IPS-18a (cell line): ENCODE results near the gene CREB3L1.
A peak's percentile ranks its signal among the peaks of the same experiment; 100 is the strongest.

Experiments
- H3K27ac ChIP-seq: one replicate; pipeline ENCODE4 v1.5.1; 2013; ENCODE audit warnings: low read length
- H3K27me3 ChIP-seq: one replicate; pipeline ENCODE4 v1.6.1; 2013; ENCODE audit warnings: mild to moderate bottlenecking, low read length; ENCODE audit not compliant: control insufficient read depth, insufficient read depth
- H3K36me3 ChIP-seq: one replicate; pipeline ENCODE4 v1.6.1; 2013; ENCODE audit warnings: low read depth, low read length; ENCODE audit not compliant: control insufficient read depth
- H3K4me1 ChIP-seq: one replicate; pipeline ENCODE4 v1.6.1; 2013; ENCODE audit warnings: low read depth, low read length; ENCODE audit not compliant: control insufficient read depth
- H3K4me3 ChIP-seq: one replicate; pipeline ENCODE4 v1.5.1; 2013; ENCODE audit warnings: low read length
- H3K9ac ChIP-seq: one replicate; pipeline ENCODE4 v1.6.1; 2013; ENCODE audit warnings: mild to moderate bottlenecking, low read length, moderate library complexity
- H3K9me3 ChIP-seq: one replicate; pipeline ENCODE4 v1.6.1; 2013; ENCODE audit warnings: low read depth, low read length; ENCODE audit not compliant: control insufficient read depth

The CREB3L1 gene

DNA sequence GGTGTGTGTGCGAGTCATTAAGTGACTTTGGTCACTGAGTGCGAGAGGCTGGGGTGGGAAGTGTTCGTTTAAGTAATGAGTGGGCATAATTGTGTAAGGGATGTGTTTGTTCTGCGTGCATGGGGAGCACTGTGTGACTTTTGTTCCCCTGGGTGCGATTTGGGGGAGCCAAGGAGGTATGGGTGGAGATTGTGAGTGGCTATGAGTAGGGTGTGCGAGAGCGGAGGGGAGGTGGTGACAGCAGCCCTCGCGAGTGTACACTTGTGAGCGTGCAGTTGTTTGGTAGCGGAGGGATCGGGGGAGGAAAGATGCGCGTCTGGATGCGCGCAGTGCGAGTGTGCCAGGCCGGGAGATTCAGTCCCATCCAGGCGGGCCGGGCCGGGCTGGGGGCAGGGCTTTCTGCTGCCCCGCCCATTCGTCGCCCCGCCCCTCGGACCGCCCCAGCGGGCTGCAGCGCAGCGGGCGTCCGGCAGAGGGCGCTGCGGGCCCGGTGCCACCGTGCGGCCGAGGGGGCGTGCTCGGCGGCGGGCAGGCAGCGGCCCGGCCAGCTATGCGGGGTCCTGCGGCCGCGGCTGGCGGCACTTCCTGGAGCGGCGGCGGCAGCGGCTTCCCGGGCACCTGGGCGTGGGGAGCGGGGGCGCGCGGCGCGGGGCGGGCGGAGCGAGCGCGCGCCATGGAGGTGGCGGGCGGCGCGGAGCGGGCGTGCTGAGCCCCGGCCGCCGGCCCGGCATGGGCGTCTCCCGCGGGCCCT is 69.6 kb downstream of the CREB3L1 start, which contains the start of gene DGKZ:
Gene DGKZ, plus strand, starts transcription at position 578 of the 751 bp plus-strand sequence. CDS start 197 bp downstream, outside the sequence.
- Histone ChIP-seq H3K27ac (no peak within 1 kb of the TSS), H3K4me3 (peak within 1 kb of the TSS; percentile 65), H3K27me3 (peaks cover 11% of the 10 kb centered on the region), H3K4me1 (peaks cover 49% of the 10 kb centered on the region), H3K9me3 (no peaks in the 10 kb centered on the region), H3K36me3 (no peaks in the 10 kb centered on the region), H3K9ac (peak within 1 kb of the TSS; percentile 55)

DNA sequence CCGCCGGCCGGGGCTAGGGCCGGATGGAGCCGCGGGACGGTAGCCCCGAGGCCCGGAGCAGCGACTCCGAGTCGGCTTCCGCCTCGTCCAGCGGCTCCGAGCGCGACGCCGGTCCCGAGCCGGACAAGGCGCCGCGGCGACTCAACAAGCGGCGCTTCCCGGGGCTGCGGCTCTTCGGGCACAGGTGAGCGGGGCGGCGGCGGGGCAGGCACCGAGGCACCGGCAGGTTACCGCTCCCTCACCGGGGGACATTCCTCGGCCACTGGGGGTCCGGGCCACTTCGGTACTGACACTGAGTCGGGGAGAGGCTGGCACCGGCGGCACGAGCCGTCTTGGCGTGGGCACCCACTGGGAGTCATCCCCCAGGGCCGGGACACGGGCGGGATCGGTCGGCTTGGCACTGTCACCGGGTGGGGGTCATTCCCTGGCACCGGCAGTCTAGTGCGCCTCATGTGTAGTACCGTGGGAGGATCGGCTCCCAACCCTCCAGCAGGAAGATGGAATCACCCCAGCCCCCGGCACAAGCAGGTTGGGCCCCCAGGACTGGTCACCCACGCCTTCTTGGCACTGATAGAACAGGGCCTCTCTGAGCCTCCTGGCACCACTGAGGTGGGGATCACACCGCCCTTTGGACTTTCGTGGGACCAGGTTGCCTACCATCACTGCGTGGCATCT is 70.3 kb downstream of the CREB3L1 start:
- Histone ChIP-seq H3K9me3 (no peaks in the 10 kb centered on the region), H3K27me3 (peaks cover 11% of the 10 kb centered on the region), H3K27ac (no peak overlapping the region), H3K4me3 (peak overlapping the region; percentile 65), H3K9ac (peak overlapping the region; percentile 55), H3K36me3 (no peaks in the 10 kb centered on the region), H3K4me1 (peaks cover 43% of the 10 kb centered on the region)

DNA sequence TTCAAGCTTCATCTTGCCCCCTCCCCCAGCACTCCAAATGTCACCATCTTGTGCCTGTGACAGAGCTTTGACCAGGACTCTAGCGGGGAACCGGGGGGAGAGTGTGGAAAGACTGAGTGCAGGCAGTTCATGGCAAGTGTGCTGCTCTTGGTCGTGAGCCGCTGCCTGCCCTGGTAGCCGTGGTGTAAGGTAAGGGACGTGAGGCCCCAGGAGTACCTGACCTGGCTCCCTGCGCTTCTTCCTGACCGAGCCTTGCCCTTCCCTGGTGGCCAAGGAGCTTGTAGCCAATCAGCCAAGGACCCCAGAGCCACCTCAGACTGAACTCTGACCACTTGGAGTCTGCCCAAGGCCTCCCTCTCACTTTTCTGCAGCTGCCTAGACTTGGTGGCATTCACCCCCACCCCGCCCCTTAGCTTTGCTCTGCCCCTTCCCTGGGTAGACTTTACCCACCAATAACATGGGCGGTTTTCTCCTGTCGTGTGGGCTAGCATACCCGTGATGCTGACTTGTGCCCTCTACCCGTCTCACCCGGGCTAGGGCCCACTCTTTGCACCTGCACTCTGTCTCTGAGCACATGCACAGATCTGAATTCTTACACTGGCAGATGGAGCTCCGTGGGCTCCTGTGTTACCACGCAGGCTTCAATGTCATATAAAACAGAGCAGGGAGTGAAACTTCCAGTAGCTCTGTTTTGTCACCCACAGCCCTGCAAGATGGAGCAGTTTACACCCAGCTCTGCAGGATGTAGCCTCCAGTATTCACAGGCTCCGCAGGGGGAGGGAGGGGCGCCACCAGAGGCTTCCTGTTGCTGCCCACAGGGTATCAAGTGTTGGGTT is 71.3 kb downstream of the CREB3L1 start:
- H3K4me1 ChIP-seq = peaks cover 38% of the 10 kb centered on the region
- peaks cover 11% of the 10 kb centered on the region for H3K27me3 ChIP-seq
- no peaks in the 10 kb centered on the region for H3K9me3 ChIP-seq
- no peak overlapping the region for H3K9ac ChIP-seq
- H3K36me3 ChIP-seq = no peaks in the 10 kb centered on the region
- peak overlapping the region; percentile 65 for H3K4me3 ChIP-seq
- no peak overlapping the region for H3K27ac ChIP-seq

DNA sequence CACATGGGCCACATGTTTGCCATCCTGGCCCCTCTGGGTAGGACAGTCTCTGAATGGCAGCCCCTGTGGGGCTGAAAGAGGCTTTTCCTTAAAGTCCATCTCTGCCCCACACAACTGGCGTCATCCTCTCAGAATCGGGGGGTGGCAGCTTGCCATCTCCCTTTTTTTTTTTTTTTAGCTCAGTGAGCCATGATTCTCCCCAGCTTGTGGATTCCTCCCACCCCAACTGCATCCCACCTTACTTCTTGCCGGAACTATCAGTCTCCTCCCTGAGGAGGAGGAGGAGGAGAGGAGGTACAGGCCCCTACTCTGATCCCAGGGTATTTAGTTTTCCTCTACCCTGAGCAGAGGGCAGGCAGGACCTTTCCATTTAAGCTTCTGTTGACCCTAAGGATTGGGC is 73.2 kb downstream of the CREB3L1 start:
- Histone ChIP-seq H3K4me3 (no peak overlapping the region), H3K27me3 (peaks cover 11% of the 10 kb centered on the region), H3K9ac (no peak overlapping the region), H3K9me3 (no peaks in the 10 kb centered on the region), H3K4me1 (peaks cover 31% of the 10 kb centered on the region), H3K36me3 (no peaks in the 10 kb centered on the region), H3K27ac (no peak overlapping the region)

DNA sequence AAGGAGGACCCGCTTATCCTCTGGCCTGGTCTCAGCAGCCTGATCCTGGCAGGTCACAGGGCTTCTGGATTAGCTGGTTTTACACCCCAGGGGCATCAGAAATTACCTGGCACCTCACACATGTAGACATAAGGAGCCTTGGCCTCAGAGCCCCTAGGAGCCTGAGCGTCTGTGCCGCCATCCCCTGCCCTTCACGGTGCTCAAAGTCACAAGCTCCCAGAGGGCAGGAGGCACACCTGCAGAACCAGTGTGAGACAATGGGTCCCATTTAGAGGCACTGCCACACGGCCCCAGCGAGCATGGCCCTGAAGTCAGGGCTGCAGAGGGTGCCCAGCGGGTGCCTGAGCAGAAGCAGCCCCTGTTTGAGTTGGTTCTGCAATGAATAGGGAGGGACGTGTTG is 73.7 kb downstream of the CREB3L1 start:
- Histone ChIP-seq H3K27me3 (peaks cover 9% of the 10 kb centered on the region), H3K4me3 (no peak overlapping the region), H3K27ac (no peak overlapping the region), H3K9me3 (no peaks in the 10 kb centered on the region), H3K9ac (no peak overlapping the region), H3K36me3 (no peaks in the 10 kb centered on the region), H3K4me1 (peaks cover 30% of the 10 kb centered on the region)

DNA sequence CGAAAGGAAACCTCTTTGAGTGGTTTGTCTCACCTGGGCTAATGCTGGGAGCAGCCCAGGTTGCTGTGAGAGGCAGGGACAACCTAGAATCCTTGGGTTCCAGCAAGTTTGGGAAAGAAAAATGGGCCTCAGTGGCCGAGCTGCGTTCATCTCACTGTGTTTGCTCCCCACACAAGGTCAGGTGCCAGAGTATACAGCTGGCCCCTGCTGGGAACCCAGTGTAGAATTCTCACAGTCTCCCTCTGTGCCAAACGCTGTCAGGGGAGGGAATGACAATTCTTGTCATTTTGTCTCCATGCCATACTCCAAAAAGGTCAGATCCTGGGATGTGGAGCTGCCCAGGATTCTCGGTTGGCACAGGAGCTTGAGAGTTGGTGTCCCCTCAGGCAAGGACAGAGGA is 74.1 kb downstream of the CREB3L1 start:
- Histone ChIP-seq H3K27ac (no peak overlapping the region), H3K36me3 (no peaks in the 10 kb centered on the region), H3K4me3 (no peak overlapping the region), H3K9ac (no peak overlapping the region), H3K9me3 (no peaks in the 10 kb centered on the region), H3K27me3 (peaks cover 4% of the 10 kb centered on the region), H3K4me1 (peaks cover 27% of the 10 kb centered on the region)

DNA sequence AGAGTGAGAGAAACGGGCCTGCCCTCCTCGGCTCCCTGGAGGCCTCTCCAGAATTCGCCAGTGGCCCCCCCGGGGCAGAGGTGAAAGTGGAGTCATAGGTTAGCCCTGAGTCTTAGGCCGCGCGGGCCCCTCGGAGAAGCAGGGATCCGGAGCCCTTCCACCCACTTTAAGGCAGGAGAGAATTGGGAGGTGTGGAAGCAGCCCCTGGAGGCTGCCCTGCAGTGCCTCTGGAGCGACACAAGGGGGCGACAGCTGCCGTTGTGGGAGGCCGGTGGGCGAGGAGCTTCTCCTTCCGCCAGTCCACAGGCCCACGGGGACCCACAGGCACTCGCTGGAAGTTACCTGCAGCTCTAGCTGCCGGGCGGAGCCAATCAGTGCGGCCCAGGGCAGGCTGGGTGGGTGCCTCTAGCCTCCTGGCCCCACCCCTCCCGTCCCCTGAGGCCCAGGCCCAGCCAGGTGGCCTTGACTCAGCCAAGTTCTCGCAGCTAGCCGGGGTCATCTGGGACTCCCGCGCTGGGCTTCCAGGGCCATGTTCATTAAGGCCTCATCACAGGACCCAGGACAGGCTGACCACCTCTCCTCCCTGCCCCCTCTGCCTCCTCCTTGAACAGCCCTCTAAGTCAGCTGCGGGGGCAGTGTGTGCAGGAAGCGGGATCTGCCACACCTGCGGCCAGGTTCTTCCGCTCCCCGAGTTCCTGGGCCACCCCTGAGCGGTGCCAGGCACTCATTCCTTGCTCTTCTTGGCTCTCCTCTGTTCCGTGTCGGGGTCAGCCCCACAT is 74.8 kb downstream of the CREB3L1 start:
- Histone ChIP-seq H3K4me1 (peaks cover 23% of the 10 kb centered on the region), H3K9ac (no peak overlapping the region), H3K4me3 (no peak overlapping the region), H3K9me3 (no peaks in the 10 kb centered on the region), H3K36me3 (no peaks in the 10 kb centered on the region), H3K27ac (no peak overlapping the region), H3K27me3 (no peaks in the 10 kb centered on the region)

DNA sequence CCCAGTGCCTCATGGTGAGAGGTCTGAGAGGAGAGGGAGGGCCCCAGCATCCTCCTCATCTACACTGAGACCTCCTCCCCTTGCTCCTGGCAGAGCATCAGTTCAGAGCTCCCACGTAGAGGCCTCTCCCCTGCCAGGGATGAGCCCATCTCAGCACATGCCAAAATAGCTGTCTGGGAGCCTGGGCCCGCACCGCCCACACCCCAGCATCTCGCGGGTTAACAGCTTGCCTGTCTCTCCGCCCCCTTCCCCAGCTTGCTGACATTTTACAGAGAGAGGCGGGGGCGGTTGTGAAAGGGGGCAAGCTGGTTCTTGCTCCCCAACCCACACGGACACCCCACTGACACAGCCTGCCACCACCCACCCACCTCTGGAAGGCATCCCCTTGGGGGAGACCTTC is 76.2 kb downstream of the CREB3L1 start:
- no peaks in the 10 kb centered on the region for H3K36me3 ChIP-seq
- no peak overlapping the region for H3K4me3 ChIP-seq
- H3K4me1 ChIP-seq = peaks cover 17% of the 10 kb centered on the region
- H3K27ac ChIP-seq = no peak overlapping the region
- no peaks in the 10 kb centered on the region for H3K9me3 ChIP-seq
- H3K27me3 ChIP-seq = no peaks in the 10 kb centered on the region
- H3K9ac ChIP-seq = no peak overlapping the region

DNA sequence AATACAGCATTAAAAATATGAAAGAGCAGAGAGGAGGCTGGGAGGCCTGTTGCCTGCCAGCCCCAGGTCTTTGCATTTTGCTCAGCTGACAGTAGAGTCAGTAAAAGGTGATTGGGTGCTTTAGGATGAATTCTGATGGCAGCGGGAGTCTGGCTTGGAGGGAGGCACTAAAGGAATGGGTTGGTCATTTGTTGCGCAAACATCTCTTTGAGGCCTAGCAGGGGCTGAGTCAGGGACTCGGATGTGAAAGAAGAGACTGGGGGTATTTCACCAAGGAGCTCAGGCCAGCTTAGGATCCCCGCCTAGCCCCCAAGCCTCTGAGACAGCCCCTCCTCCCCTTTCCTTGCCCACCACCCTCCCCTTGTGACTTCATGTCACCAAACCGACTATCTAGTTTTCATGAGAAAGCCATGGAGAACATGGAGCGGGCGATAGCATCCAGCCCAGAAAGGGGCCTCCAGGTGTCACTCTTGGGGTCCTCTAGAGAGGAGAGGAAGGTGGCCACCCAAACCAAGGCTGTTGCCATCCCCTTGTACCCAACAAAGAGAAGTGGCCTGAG is 79.5 kb downstream of the CREB3L1 start:
- H3K4me1 ChIP-seq = peaks cover 5% of the 10 kb centered on the region
- H3K36me3 ChIP-seq = no peaks in the 10 kb centered on the region
- no peak overlapping the region for H3K27ac ChIP-seq
- no peak overlapping the region for H3K9ac ChIP-seq
- no peak overlapping the region for H3K4me3 ChIP-seq
- no peaks in the 10 kb centered on the region for H3K9me3 ChIP-seq
- no peaks in the 10 kb centered on the region for H3K27me3 ChIP-seq

DNA sequence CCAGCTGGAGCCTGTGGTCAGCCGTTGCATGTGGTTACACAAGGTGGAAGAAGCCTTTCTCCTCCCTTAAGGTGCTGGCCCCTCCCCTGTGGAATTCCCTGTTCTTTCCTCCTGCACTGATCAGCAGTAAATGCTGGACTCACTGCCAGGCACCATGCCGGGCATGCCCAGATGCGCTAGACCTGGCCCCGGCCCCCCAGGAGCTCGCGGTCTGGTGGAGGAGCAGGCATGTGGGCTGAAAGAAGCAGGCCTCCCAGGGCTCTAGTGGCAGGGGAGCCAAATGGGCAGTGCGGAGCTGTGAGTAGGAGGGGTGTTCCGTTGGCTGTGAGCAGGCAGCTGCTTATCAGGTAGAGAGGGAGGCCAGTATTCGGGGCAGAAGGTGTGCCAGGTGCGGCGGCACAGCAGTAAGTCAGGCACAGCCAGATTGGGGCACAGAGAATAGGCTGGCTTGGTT is 80.0 kb downstream of the CREB3L1 start:
- Histone ChIP-seq H3K4me3 (no peak overlapping the region), H3K27me3 (no peaks in the 10 kb centered on the region), H3K4me1 (peaks cover 5% of the 10 kb centered on the region), H3K9me3 (no peaks in the 10 kb centered on the region), H3K36me3 (no peaks in the 10 kb centered on the region), H3K27ac (no peak overlapping the region), H3K9ac (no peak overlapping the region)
